Measurements from ENCODE around the gene CROCC.

Gene CROCC

GRCh38 chr1:16924216-16924918, 2.6 kb downstream of the CROCC start:
- no peak for TF ChIP-seq CTCF (IDR thresholded peaks at IDR 0.05)
- no peak overlapping the region for H3K4me3 ChIP-seq (ENCODE audit: low read depth, low read length)

GRCh38 chr1:16924919-16925477, 3.3 kb downstream of the CROCC start:
- Histone ChIP-seq H3K9ac (no peak overlapping the region), H3K27ac (no peak overlapping the region), H3K4me1 (no peaks in the 10 kb centered on the region), H3K9me3 (ENCODE audit: control insufficient read depth, low read length) (no peaks in the 10 kb centered on the region), H3K79me2 (no peaks in the 10 kb centered on the region), H3K27me3 (ENCODE audit: control insufficient read depth, insufficient read depth, low read length) (no peaks in the 10 kb centered on the region), H3K36me3 (ENCODE audit: control insufficient read depth, insufficient read depth, low read length) (no peaks in the 10 kb centered on the region), H2AFZ (no peak overlapping the region), H3K4me3 (ENCODE audit: low read depth, low read length) (no peak overlapping the region), H3K4me2 (ENCODE audit: low read length) (no peak overlapping the region)
- no peak for TF ChIP-seq CTCF (IDR thresholded peaks at IDR 0.05)

More at GRCh38 chr1:16924216-16924918, 2.6 kb downstream of the CROCC start:
- no peaks in the 10 kb centered on the region for H3K4me1 ChIP-seq
- H3K27ac ChIP-seq: no peak overlapping the region
- no peaks in the 10 kb centered on the region for H3K9me3 ChIP-seq (ENCODE audit: control insufficient read depth, low read length)
- H3K9ac ChIP-seq: no peak overlapping the region
- no peaks in the 10 kb centered on the region for H3K79me2 ChIP-seq
- no peak overlapping the region for H3K4me2 ChIP-seq (ENCODE audit: low read length)
- no peak overlapping the region for H2AFZ ChIP-seq
- no peaks in the 10 kb centered on the region for H3K36me3 ChIP-seq (ENCODE audit: control insufficient read depth, insufficient read depth, low read length)
- no peaks in the 10 kb centered on the region for H3K27me3 ChIP-seq (ENCODE audit: control insufficient read depth, insufficient read depth, low read length)

GRCh38 chr1:16925635-16926490, 4.1 kb downstream of the CROCC start:
- H3K9ac ChIP-seq: no peak overlapping the region

GRCh38 chr1:16926491-16927073, 4.9 kb downstream of the CROCC start:
- Histone ChIP-seq H3K4me2 (ENCODE audit: low read length) (no peak overlapping the region), H3K9me3 (ENCODE audit: control insufficient read depth, low read length) (no peaks in the 10 kb centered on the region), H3K27me3 (ENCODE audit: control insufficient read depth, insufficient read depth, low read length) (no peaks in the 10 kb centered on the region), H3K4me1 (no peaks in the 10 kb centered on the region), H3K79me2 (no peaks in the 10 kb centered on the region), H2AFZ (no peak overlapping the region), H3K4me3 (ENCODE audit: low read depth, low read length) (no peak overlapping the region), H3K9ac (no peak overlapping the region), H3K36me3 (ENCODE audit: control insufficient read depth, insufficient read depth, low read length) (no peaks in the 10 kb centered on the region), H3K27ac (no peak overlapping the region)
- no peak for TF ChIP-seq CTCF (IDR thresholded peaks at IDR 0.05)

More at GRCh38 chr1:16925635-16926490, 4.1 kb downstream of the CROCC start:
- no peaks in the 10 kb centered on the region for H3K4me1 ChIP-seq
- H3K4me3 ChIP-seq (ENCODE audit: low read depth, low read length): no peak overlapping the region
- no peak for TF ChIP-seq CTCF (IDR thresholded peaks at IDR 0.05)
- H3K79me2 ChIP-seq: no peaks in the 10 kb centered on the region
- H3K9me3 ChIP-seq (ENCODE audit: control insufficient read depth, low read length): no peaks in the 10 kb centered on the region
- no peak overlapping the region for H3K27ac ChIP-seq
- H3K4me2 ChIP-seq (ENCODE audit: low read length): no peak overlapping the region
- H3K27me3 ChIP-seq (ENCODE audit: control insufficient read depth, insufficient read depth, low read length): no peaks in the 10 kb centered on the region
- H3K36me3 ChIP-seq (ENCODE audit: control insufficient read depth, insufficient read depth, low read length): no peaks in the 10 kb centered on the region
- H2AFZ ChIP-seq: no peak overlapping the region

Data from parathyroid adenoma (tissue), 2 donors.